ENCODE results near the gene ZEB1. TPM values are rescaled to one million over a fixed set of nuclear protein-coding genes. Genes with fewer than 3 reads are reported as not detected.
"Not testable (repeated sequence)": the region's sequence is repeated elsewhere in the genome, so short reads cannot be mapped to it uniquely, and the experiment has no call there.

The ZEB1 gene
- total RNA-seq, 1 donor from 2014 or later = 41.6 TPM

GRCh38 chr10:31568252-31568861 lies 249.3 kb downstream of the ZEB1 start:
- not testable (repeated sequence) for FAIRE-seq

GRCh38 chr10:31574577-31574976 lies 255.6 kb downstream of the ZEB1 start:
- FAIRE-seq (no peak), DNase-seq (ENCODE audit: low spot score in 2 of 2) (no peak)

More at GRCh38 chr10:31568252-31568861, 249.3 kb downstream of the ZEB1 start:
- not testable (repeated sequence) for DNase-seq (ENCODE audit: low spot score in 2 of 2)

- DNase-seq (ENCODE audit: low spot score in 2 of 2) (no peak), FAIRE-seq (no peak)
Measured at GRCh38 chr10:31578181-31578852, 259.3 kb downstream of the ZEB1 start.

GRCh38 chr10:31578951-31579350 lies 259.9 kb downstream of the ZEB1 start:
- no peak for DNase-seq (ENCODE audit: low spot score in 2 of 2)
- FAIRE-seq = no peak

Small RNA genes within 50 kb of the gene (small RNA-seq; reads per million reads assigned to genes)
- gene SPTLC1P1 = not detected
